ENCODE measurements around the gene CTXN3.

Gene CTXN3

DNA sequence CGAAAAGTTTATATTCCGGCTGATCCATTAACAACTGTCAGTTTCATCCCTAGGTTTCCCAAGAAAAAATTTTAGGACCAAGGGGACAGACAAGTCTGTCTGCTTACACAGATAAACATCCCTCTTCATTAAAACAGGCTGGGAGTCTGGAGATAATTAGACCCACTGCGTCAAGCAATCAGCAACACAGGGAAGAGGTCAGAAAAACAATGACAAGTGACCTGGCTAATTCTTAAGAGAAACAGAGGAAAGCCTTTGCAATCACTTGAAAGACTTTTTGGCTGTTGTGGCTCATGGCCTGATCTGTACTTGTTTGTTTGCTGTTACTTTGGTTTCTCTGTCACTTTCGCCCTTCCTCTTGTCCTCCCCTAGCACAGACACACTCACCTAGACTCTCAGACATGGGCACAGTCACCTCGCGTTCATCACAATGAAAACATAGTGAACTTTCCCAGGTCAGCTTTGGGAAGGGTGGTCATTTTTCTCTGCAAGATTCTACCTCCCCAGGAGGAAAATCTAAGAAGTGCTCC is 51.4 kb downstream of the CTXN3 start:
- no peak for DNase-seq

DNA sequence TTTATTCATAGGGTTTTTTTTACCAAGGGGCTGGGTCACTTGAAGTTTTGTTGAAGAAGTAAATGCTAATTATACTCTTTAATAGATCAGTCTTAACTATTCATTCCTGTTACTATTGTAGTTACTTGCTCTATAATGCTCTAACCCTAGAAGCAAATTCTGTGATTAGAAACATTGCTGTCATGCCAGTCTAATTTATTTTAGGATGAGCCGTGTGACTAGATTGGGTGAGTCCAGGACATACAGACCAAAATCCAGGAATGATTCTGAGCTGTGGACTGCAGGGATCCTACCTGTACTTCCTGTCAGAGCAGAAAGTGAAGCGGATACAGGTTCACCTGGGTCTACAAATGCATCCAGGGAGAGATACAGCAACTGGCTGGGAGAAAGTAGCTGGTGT is 53.6 kb downstream of the CTXN3 start:
- no peak for DNase-seq

DNA sequence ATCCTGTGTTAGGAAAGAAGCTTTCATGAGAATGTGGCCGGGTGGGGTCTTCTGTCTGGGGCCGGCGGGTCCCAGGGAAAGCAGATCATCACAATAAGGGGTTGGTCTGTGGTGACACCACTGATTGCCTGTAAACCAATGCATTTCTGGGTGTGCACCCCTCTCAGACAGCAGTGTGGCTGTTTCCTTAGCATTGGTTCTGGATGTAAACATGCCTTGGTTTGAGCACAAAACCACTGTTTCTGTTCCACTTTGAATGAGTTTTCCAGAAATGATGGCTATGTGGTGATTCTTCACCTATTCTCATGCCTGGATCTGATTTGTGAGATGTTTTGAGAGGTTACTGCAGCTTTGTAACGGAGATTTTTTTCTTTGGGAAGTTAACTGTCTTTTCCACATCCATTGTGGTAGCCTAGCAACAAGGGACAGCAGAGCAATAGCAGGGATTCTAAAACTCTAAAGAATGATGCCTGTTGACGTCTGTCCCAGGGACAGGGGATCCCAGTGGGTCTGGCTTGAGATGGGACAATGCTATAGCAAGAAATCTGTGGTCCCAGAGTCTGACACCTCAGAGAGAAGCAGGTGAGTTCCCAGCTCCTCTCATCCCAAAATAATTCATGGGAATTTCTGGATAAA is 54.2 kb downstream of the CTXN3 start, which contains the start of gene CCDC192:
Gene CCDC192, plus strand, starts transcription at position 466 of the 636 bp plus-strand sequence. Its CDS starts 55 bp downstream, at position 521.
- DNase-seq, result no peak

DNA sequence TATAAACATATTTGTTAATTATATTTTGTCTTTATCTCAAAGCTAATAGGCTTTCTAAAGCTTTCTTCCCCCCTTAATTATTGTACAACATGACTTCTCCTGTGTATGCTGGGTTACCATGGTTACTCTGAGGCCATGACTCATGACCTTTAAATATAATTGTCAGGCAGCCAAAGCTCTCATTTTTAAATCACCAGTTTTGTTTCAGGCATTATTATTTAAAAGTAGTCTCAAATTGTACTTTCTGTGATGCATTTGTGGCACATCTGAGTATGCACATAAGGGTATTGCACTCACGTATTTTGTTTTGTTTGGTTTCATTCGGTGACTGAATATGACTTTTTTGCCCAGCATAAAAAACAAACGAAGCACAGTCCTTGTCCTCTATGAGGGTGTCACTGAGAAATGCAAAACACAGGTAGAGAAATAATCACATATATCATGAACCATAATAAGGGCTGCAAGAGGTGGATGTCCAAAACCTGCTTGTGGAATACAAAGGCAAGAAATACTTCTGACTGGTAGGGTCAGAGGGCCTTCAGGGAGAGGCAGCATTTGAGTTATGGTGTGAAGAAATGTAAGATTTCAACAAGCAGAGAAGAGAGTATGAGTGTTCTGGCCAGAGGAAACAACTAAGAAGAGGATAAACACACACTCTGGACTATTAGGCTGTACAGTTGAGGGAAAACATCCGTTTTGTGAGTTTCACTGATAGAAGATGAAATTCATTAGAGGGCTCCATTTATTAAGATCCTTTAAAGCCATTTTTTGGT is 56.4 kb downstream of the CTXN3 start:
- peak; percentile 77 for DNase-seq

DNA sequence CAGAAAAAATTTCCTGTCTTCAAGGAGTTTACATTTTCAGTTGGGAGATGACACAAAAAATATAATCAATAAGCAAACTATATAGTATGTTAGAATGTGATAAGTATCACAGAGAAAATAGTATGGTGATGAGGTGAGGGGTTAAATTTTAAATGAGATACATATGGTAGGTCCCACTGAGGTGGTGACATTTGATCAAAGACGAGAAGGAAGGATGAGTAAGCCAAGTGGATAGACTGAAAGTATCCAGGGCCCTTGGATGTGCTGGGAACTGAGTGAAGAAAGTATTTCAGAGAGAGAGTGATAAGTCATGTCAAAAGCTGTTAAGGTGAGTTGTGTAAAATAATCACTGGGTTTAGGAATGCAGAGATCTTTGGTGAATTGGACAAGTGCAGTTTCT is 57.8 kb downstream of the CTXN3 start:
- DNase-seq, result no peak

DNA sequence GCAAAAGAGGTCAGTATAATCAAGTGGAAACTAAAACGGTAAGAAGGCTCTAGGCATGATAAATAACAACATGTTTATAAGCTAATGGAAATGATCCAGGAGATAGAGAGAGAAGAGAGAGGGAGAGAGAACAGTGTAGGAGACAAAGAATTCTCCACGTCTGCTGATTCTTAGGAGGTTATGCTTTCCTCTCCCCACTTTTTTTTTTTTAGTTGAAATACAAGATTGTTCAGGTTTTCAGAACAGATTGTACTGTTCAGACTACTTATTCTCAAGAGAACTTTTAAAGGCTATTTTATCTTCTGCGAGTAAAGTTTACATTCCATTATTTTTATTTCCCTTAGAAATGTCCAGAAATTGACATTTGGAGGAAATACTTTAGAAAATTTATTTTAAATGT is 58.3 kb downstream of the CTXN3 start:
- no peak for DNase-seq

Data from fibroblast of skin of abdomen (primary cell).